ENCODE measurements around the gene GALNT1. TPM values are rescaled to one million over a fixed set of nuclear protein-coding genes. Genes with fewer than 3 reads are reported as not detected.

GALNT1 gene
- total RNA-seq, 1 donor from 2014 or later = 101 TPM

DNA sequence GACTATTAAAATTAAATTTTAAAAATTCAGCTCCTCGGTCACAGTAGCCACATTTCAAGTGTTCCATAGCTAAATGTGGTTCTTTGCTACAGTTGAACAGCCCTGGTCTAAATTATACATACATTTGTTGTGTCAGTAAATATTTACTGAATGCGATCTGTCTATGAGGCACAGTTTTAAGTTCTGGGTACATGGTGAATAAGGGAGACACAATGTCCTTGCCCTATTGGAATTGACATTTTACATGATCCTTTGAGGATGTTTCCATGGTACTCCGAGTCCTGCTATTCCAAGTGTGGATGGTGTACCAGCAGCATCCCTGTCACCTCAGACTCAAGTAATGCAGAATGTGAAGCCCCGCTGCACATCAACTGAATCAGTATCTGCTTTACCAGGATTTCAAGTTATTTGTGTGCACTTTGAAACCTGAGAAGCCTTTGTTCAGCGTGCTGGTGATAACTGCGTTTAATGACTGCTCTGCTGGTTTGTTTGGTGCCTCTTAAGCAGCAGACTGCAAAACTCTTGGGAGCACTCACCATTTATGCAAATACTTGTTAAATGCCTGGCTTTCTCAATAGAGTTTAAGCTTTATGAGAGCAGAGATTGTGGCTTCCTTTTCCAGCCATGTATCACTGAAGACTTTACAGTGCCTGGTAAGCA is 1.5 kb downstream of the GALNT1 start:
- ATAC-seq = no peak

GRCh38 chr18:35584735-35585134 is 3.2 kb downstream of the GALNT1 start:
- no peak for ATAC-seq

DNA sequence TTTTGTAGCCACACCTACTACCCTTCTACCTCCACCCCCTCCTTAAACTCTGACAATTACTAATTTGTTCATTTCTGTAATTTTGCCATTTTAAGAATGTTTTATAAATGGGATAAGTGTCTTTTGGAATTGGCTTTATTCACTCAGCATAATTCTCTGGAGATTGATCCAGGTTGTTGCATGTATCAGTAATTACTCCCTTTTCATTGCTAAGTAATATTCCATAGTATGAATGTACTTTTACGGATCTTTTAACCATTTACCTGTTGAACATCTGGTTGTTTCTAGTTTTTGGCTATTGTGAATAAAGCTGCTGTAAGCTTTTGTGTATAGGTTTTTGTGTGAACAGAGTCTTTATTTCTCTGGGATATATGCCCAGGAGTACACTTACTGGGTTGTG is 4.1 kb downstream of the GALNT1 start:
- ATAC-seq = no peak

GRCh38 chr18:35588122-35588521 is 6.6 kb downstream of the GALNT1 start:
- no peak for ATAC-seq

GRCh38 chr18:35588995-35589394 is 7.5 kb downstream of the GALNT1 start:
- peak; percentile 40 for ATAC-seq

DNA sequence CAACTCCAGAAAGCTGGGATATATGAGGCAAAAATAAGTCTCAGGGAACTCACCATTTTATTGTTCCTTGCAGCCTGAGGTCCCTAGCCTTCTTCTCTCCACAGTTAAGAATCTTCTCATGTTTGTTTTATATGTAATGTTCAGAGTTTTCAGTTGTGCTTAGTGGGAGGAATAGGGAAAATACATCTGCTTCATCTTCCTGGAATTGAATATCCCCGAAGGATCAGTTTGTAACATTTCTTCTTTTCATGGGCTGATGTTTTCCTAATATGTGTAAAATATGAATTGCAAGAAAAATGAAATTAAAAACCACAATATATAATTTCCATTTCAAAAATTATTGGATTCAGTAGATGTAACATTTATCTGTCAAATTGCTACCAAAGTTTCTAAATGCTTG is 8.0 kb downstream of the GALNT1 start:
- ATAC-seq = no peak

DNA sequence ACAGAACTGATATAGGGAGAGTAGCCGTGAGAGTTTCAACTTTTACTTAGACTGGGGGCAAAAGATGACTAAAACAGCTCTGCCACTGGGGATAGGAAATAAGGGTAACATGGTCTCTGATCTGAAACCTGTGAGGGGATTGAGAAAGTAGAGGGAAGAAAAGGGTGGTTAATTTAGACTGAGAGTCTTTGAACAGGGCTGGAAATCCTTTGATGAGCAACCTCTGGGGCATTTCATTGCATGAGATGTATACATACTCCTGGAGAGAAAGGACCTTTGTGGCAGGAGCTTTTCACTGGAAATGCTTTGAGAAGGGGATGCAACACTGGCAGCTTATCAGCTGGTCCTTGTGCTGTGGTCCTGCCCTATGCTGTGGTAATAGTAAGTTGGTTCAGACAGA is 9.4 kb downstream of the GALNT1 start:
- ATAC-seq = no peak

GRCh38 chr18:35592298-35592697 is 10.8 kb downstream of the GALNT1 start:
- ATAC-seq = peak; percentile 56

DNA sequence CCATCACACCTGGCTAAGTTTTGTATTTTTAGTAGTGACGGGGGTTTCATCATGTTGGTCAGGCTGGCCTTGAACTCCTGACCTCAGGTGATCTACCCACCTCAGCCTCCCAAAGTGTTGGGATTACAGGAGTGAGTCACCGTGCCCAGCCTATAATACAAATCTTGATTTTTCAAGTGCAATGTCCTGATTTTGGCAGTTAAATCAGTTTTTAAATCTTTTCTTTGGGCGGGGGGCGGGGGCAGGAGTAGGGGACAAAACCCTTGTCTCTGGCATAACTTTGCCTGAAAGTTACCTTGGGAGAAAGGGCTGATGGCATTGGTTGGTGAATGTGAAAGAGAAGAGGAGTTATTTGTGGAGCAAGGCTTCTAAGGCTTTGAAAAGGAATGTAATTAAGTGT is 12.3 kb downstream of the GALNT1 start:
- no peak for ATAC-seq

- ATAC-seq = no peak
Measured at GRCh38 chr18:35597758-35598157, 16.2 kb downstream of the GALNT1 start.

DNA sequence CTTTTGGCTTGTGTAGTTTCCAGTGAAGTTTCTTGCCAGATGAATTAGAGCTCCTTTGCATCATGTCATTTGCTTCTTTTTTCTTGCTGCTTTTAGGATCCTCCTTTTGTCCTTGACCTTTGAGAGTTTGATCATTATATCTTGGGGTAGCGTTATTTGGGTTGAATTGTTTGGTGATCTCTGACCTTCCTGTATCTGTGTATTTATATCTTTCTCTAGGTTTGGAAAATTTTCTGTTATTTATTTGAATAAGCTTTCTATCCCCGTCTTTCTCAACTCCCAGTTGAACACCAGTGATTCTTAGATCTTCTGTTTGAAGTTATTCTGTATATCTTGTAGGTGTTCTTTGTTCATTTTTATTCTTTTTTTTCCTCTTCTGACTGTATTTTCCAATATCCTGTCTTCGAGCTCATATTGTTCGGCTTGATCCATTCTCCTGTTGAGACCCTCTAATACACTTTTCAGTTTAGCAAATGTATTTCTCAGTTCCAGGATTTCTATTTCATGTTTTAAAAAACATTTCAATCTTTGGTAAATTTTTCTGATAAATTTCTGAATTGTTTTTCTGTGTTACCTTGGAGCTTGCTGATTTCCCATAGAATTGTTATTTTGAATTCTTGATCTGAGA is 20.8 kb downstream of the GALNT1 start:
- no peak for ATAC-seq

DNA sequence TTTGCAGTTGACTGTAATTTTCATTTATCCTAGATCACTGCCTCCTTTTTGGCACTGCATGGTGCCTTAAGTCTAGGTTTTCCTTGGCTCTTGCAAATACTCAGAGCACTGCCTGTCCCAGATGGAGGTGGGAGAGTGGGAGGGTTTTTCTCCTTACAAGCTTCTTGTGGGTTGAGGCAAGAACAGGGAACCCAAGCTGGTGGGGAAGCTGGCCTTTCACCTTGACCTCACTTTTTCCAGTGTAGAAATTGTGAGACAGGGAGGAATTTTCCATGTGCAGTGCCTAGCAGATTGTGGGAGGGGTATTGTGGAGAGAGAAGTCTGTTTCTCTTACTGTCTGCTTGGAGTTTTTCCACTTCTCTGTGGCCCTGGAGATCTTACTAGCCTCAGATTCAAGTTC is 21.5 kb downstream of the GALNT1 start:
- ATAC-seq = no peak

DNA sequence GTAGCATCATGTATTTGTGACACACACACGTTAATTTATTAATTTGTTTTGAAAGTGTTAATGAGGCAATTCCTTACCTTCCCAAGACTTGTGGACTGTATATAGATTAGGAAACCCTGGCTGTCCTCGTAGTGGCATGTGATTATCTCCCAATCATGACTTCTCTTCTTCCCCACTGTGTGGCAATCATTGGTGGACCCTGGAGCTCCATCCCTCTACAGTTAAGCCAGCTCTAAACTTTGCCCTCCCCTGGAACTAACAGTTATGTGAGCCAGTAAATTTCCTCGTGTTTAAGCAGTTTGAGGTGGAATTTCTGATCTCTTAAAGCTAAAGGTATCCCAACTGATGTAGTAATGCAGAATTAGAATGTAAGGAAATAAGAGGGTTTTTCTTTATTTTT is 22.0 kb downstream of the GALNT1 start:
- ATAC-seq = no peak

DNA sequence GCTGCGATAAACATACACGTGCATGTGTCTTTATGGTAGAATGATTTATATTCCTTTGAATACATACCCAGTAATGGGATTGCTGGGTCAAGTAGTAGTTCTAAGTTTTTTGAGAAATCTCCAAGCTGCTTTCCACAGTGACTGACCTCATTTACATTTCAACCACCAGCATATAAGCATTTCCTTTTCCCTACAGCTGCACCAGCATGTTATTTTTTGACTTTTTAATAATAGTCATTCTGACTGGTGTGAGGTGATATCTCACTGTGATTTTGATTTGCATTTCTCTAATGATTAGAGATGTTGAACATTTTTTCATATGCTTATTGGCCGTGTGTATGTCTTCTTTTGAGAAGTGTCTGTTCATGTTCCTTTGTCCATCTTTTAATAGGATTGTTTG is 22.8 kb downstream of the GALNT1 start:
- no peak for ATAC-seq

DNA sequence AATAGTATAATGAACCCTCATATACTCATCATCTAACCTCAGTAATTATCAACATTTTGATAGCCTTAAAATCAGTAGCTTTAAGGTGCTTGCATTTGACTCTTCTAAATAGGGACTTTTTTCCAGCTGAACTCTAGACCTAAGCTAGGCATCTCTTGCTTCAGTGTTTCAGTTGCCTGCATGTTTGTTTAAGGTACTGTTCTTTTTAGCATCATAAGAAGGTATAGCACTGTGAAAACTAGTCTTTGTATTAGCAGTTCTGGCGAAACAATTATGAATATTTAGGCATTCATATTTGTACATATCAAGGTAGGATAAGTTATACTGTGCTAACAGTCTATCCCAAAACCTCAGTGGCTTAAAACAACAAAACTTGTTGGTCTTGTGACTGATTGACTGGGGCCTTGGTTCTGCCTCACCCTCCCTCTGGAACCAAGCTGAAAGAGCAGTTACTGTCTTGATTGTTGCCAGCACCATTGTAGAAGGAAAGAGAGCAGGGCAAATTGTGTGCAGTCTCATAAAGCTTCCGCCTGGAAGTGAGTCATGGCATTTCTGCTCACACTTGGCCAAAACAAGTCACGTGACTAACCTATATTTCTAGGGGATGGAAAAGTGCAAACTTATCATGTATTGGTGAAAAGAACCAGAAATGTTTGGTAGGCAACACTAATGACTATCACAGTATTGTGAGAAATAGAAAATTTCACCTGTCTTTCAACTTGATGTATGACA is 24.3 kb downstream of the GALNT1 start:
- ATAC-seq = peak; percentile 85

- no peak for ATAC-seq
Measured at GRCh38 chr18:35609236-35609635, 27.7 kb downstream of the GALNT1 start.

DNA sequence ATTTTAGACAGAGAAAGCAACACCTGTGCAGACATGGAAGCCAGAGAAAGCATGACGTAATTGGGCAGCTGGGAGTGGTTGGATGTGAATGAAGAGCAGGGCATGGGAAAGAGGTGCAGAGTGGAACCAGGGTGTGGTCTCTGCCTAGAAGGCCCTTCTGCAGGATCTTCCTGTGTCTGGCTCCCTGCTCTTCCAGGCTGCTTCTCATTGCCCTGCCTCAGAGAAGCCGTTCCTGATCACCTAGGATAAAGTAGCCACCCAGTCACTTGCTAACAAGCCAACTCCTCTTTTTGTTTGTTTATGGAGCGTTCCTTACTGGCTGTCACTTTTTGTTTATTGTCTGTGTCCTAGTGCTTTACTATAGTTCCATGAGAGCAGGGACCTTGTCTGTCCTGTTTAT is 28.5 kb downstream of the GALNT1 start:
- peak; percentile 90 for ATAC-seq

- ATAC-seq = no peak
Measured at GRCh38 chr18:35610724-35611123, 29.2 kb downstream of the GALNT1 start.

- no peak for ATAC-seq
Measured at GRCh38 chr18:35611518-35611917, 30.0 kb downstream of the GALNT1 start.

DNA sequence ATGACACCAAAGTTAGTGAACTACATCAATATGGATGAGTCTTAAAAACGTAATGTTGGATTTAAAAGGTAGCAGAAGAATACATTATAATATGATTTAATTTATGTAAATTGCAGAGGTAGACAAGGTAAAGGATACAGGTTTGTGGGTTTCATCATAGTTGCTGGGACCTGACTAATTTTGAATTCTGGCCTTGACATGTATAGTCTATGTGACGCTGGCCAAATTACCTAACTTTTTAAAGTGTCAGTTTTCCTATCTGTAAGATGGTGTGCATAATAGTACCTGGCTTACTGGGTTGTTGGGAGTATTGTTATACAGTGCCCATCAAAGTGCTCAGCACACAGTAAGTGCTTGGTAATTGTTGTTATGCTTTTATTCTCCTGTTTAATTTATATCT is 34.5 kb downstream of the GALNT1 start:
- peak; percentile 62 for ATAC-seq

- peak; percentile 95 for ATAC-seq
Measured at GRCh38 chr18:35616664-35617423, 35.3 kb downstream of the GALNT1 start.

DNA sequence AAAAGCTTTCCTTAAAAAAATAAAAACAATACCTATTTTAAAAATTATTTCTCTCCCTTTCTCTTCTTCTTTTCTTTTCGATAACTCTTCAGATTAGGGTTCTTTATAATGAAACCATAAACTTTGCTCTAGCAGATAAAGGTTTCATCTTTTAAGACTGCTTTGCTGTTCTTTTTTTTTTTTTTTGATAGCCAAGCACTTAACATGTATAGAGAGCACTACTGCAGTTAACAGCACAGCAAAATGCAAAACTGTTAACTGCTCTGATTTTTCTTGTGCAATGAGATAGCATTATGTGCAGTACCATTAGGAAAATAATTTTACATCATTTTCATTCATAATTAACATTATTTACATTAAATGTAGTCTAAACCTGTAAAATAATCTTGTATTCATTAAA is 36.3 kb downstream of the GALNT1 start:
- ATAC-seq = no peak

DNA sequence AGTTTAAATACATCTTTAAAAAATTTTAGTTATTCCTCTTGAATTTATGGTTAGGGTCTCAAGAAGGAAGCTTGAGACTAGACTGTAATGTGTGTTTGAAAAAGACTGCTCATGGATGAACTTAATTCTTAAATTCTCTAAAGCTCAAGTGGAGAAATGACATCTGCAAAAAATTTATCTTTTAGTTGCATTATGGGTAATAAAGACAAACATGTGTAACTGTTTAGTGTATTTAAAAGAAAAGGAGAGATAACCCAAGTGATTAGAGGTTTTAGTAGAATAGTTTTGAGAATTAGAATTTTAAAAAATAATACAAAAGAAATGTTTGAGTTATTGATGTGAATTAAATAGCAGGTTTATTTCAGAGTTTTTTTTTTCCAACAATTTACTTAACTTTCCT is 36.7 kb downstream of the GALNT1 start:
- ATAC-seq = no peak
